ENCODE results near the gene OR6Y1. TPM values are rescaled to one million over a fixed set of nuclear protein-coding genes. Genes with fewer than 3 reads are reported as not detected.

The OR6Y1 gene
- total and polyA plus RNA-seq, 2 donors (not counting 1 experiment from before 2014, with no cell fraction given) = not detected

GRCh38 chr1:158534496-158534895, 19.7 kb downstream of the OR6Y1 start:
- Mint-ChIP-seq H3K9me3 (ENCODE audit: insufficient read depth) (no peaks in the 10 kb centered on the region), H3K4me3 (no peak overlapping the region), H3K27me3 (peaks cover 15% of the 10 kb centered on the region), H3K4me1 (no peaks in the 10 kb centered on the region), H3K27ac (no peak overlapping the region)
- Histone ChIP-seq H2AFZ (ENCODE audit: insufficient read depth, low read depth, low read length, poor library complexity, severe bottlenecking) (no peak overlapping the region), H3K27me3 (replicated peaks in 1 of 4; ENCODE audit: control extremely low read depth in 1 of 4, control insufficient read depth in 3 of 4, insufficient read depth in 4 of 4, low read length in 3 of 4) (no peaks in the 10 kb centered on the region), H3K79me2 (ENCODE audit: control insufficient read depth, insufficient read depth, low read length) (no peaks in the 10 kb centered on the region), H3K36me3 (replicated peaks in 1 of 2; ENCODE audit: control extremely low read depth in 1 of 2, control insufficient read depth in 1 of 2, extremely low read depth in 1 of 2, insufficient read depth in 2 of 2, low read length in 1 of 2) (no peaks in the 10 kb centered on the region), H3K9me3 (ENCODE audit: control extremely low read depth in 1 of 3, control insufficient read depth in 2 of 3, insufficient read depth in 1 of 3, low read length in 2 of 3) (no peaks in the 10 kb centered on the region), H3K4me2 (replicated peaks; ENCODE audit: low read depth, low read length, poor library complexity, severe bottlenecking) (no peak overlapping the region), H4K20me1 (ENCODE audit: control insufficient read depth, insufficient read depth, low read length, poor library complexity, severe bottlenecking) (no peaks in the 10 kb centered on the region), H3K4me3 (ENCODE audit: control extremely low read depth in 1 of 5, extremely low read depth in 1 of 5, insufficient read depth in 1 of 5, low read depth in 2 of 5, low read length in 4 of 5) (no peak overlapping the region), H3K27ac (ENCODE audit: low read length in 2 of 2) (no peak overlapping the region), H3K4me1 (ENCODE audit: control insufficient read depth in 2 of 2, insufficient read depth in 2 of 2, low read length in 2 of 2) (no peaks in the 10 kb centered on the region), H3K9ac (ENCODE audit: low read length) (no peak overlapping the region)
- no peak for ATAC-seq (ENCODE audit: low read depth)
- ChIA-PET POLR2A (no interaction called here), CTCF (no interaction called here)
- no CpG with 5 or more reads among the region's 5 CpGs for WGBS (ENCODE audit: insufficient coverage)
- no peak for DNase-seq
- no peak for TF ChIP-seq EZH2 (IDR thresholded peaks at IDR 0.05; ENCODE audit: borderline replicate concordance, insufficient read depth, low read depth, low read length, poor library complexity, severe bottlenecking)
- TF ChIP-seq, protein P1, sequence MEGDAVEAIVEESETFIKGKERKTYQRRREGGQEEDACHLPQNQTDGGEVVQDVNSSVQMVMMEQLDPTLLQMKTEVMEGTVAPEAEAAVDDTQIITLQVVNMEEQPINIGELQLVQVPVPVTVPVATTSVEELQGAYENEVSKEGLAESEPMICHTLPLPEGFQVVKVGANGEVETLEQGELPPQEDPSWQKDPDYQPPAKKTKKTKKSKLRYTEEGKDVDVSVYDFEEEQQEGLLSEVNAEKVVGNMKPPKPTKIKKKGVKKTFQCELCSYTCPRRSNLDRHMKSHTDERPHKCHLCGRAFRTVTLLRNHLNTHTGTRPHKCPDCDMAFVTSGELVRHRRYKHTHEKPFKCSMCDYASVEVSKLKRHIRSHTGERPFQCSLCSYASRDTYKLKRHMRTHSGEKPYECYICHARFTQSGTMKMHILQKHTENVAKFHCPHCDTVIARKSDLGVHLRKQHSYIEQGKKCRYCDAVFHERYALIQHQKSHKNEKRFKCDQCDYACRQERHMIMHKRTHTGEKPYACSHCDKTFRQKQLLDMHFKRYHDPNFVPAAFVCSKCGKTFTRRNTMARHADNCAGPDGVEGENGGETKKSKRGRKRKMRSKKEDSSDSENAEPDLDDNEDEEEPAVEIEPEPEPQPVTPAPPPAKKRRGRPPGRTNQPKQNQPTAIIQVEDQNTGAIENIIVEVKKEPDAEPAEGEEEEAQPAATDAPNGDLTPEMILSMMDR (IDR thresholded peaks at IDR 0.05) = no peak
- intact Hi-C loops (cut with micrococcal nuclease) = no loop called here

- ATAC-seq (ENCODE audit: low read depth) (no peak), DNase-seq (peak; percentile 66)
- no CpG with 5 or more reads among the region's 2 CpGs for WGBS (ENCODE audit: insufficient coverage)
- Histone ChIP-seq H3K36me3 (replicated peaks in 1 of 2; ENCODE audit: control extremely low read depth in 1 of 2, control insufficient read depth in 1 of 2, extremely low read depth in 1 of 2, insufficient read depth in 2 of 2, low read length in 1 of 2) (no peaks in the 10 kb centered on the region), H3K27me3 (replicated peaks in 1 of 4; ENCODE audit: control extremely low read depth in 1 of 4, control insufficient read depth in 3 of 4, insufficient read depth in 4 of 4, low read length in 3 of 4) (no peaks in the 10 kb centered on the region), H3K27ac (ENCODE audit: low read length in 2 of 2) (no peak overlapping the region), H4K20me1 (ENCODE audit: control insufficient read depth, insufficient read depth, low read length, poor library complexity, severe bottlenecking) (no peaks in the 10 kb centered on the region), H3K9me3 (ENCODE audit: control extremely low read depth in 1 of 3, control insufficient read depth in 2 of 3, insufficient read depth in 1 of 3, low read length in 2 of 3) (peaks cover 0 to 1% (median 0%) of the 10 kb centered on the region in 3 donors), H3K79me2 (ENCODE audit: control insufficient read depth, insufficient read depth, low read length) (no peaks in the 10 kb centered on the region), H2AFZ (ENCODE audit: insufficient read depth, low read depth, low read length, poor library complexity, severe bottlenecking) (no peak overlapping the region), H3K4me1 (ENCODE audit: control insufficient read depth in 2 of 2, insufficient read depth in 2 of 2, low read length in 2 of 2) (no peaks in the 10 kb centered on the region), H3K4me2 (replicated peaks; ENCODE audit: low read depth, low read length, poor library complexity, severe bottlenecking) (no peak overlapping the region), H3K9ac (ENCODE audit: low read length) (no peak overlapping the region), H3K4me3 (ENCODE audit: control extremely low read depth in 1 of 5, extremely low read depth in 1 of 5, insufficient read depth in 1 of 5, low read depth in 2 of 5, low read length in 4 of 5) (no peak overlapping the region)
- no peak overlapping the region for H3K27ac Mint-ChIP-seq
- H3K9me3 Mint-ChIP-seq (ENCODE audit: insufficient read depth) = no peaks in the 10 kb centered on the region
- peaks cover 30% of the 10 kb centered on the region for H3K27me3 Mint-ChIP-seq
- ChIA-PET POLR2A (no interaction called here), CTCF (interaction anchor here (0.8 to 3.4 kb wide), 9 partner anchors 12 to 544 kb away, joined by 3 to 45 read pairs (median 3); no protein-coding TSS in a partner anchor)
- intact Hi-C loops (cut with micrococcal nuclease) = no loop called here
- TF ChIP-seq, protein P1 (IDR thresholded peaks at IDR 0.05) = peak; percentile 77
- no peak for TF ChIP-seq EZH2 (IDR thresholded peaks at IDR 0.05; ENCODE audit: borderline replicate concordance, insufficient read depth, low read depth, low read length, poor library complexity, severe bottlenecking)
- H3K4me1 Mint-ChIP-seq = no peaks in the 10 kb centered on the region
- H3K4me3 Mint-ChIP-seq = no peak overlapping the region
These were observed 26.9 kb downstream of the OR6Y1 start for GRCh38 chr1:158527190-158527815.
